D721Med (cell line): ENCODE results near the gene BLOC1S2.

Experiments used
- DNase-seq: peaks from one replicate; pipeline ENCODE4 v3.0.0; 2011; ENCODE audit warnings: low spot score; ENCODE audit not compliant: insufficient read length
- FAIRE-seq: peaks from 2 replicates; lab custom pipeline; 2011; peaks lifted over from hg19 to GRCh38; lab: Jason Lieb, UNC
- TF ChIP-seq, protein P1 (sequence below): IDR thresholded peaks from 2 replicates; pipeline ENCODE4 v1.5.1; 2012; ENCODE audit warnings: mild to moderate bottlenecking, control low read depth; ENCODE audit not compliant: insufficient read depth; ENCODE audit errors: missing control alignments

The BLOC1S2 gene

DNA sequence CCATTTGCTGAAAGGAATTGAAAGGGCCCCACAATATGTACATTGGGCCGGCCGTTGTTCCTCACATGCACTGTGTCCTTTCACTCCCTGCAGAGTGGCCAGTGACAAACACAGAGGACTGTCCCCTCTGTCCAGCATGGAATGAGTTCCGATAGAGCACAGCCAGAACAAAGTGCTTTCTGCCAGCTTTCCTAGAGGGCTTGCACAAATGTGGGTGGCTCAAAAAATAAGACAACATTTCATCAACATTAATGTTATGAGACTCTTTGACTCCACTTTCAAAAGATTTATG is 41.2 kb upstream of the BLOC1S2 start:
- TF ChIP-seq, protein P1, sequence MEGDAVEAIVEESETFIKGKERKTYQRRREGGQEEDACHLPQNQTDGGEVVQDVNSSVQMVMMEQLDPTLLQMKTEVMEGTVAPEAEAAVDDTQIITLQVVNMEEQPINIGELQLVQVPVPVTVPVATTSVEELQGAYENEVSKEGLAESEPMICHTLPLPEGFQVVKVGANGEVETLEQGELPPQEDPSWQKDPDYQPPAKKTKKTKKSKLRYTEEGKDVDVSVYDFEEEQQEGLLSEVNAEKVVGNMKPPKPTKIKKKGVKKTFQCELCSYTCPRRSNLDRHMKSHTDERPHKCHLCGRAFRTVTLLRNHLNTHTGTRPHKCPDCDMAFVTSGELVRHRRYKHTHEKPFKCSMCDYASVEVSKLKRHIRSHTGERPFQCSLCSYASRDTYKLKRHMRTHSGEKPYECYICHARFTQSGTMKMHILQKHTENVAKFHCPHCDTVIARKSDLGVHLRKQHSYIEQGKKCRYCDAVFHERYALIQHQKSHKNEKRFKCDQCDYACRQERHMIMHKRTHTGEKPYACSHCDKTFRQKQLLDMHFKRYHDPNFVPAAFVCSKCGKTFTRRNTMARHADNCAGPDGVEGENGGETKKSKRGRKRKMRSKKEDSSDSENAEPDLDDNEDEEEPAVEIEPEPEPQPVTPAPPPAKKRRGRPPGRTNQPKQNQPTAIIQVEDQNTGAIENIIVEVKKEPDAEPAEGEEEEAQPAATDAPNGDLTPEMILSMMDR, result no peak
- FAIRE-seq (no peak), DNase-seq (no peak)

DNA sequence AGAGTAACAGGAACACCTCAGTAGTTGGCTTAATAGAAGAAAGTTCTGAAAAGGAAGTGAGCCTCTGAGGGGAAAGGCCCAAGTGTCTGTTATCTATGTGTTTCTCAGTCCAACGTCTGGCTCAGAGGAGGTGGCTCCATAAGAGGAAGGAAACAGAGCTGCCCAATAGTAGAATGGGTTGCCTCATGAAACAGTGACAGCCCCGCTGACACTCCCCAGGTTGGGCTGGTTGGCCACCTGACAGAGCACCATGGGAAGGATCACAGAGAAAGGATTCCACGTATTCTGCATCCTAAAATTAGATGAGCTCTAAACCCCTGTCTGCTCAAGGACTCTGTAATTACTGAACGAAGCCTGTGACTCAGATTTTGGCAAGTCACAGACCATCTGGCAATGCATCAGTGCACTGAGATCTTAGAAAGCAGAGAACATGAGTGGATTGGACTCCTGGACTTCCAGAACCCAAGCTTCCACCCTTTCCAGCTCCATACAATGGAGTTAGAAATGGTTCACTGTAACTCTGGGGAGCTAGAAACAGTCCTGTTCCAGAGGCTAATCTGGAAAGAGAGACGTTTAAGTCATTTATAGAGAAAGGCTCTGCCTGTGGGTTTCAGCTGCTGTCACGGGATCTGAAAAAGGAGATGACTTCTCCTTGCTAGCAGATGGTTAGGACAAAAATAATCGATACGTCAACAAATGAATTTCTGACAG is 40.7 kb upstream of the BLOC1S2 start:
- TF ChIP-seq, protein P1, result no peak
- FAIRE-seq (no peak), DNase-seq (no peak)

DNA sequence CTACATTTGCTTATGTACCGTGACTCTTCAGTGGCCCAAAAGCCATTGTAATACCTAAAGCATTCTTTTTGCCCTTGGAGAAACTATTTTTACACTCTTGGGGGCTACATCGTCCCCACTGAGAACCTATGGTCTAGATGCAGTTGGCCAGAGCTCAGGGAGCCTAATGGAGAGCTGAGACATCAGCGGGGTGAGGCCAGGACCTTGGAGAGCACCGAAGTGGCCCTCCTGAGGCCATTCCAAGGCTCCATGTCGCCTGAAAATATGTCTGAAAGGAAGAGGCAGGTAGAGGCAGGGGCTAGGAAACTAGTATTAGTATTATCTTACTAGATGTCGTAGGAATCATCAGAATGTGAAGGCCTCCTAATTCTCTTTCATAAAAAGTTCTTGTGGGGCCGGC is 38.7 kb upstream of the BLOC1S2 start:
- no peak for FAIRE-seq
- no peak for DNase-seq
- TF ChIP-seq, protein P1, result no peak

DNA sequence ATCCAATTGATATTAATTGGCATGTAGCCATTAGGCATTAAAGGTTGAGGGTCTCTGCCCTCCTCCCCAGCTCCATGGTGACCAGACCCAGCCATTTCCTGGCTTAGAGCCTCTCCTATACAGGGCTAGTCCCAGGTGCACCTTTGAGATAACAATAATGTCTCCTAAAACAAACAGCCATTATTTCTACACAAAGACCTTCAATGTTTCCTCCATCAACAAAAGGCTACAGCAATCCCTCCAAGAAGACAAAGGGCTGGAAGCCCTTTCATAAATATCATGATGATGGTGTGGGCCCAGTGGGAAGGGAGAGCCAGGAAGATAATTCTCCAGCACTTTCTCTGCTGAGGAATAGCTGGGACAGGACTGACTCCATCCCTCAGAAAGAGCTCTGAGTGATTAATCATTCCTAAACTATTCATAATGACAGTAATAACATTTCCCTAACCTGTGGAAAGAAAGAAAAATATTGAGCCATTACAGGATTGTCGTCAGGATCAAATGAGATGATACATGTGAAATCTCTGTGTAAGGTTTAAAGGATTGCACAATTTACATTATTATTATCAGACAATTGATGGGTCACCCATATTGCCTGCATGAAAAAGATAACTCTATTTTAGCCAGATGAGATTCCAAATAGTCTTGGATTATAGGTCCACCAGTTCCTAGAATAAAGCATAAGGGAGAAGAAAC is 33.4 kb upstream of the BLOC1S2 start:
- TF ChIP-seq, protein P1, result no peak
- no peak for DNase-seq
- FAIRE-seq, result no peak

DNA sequence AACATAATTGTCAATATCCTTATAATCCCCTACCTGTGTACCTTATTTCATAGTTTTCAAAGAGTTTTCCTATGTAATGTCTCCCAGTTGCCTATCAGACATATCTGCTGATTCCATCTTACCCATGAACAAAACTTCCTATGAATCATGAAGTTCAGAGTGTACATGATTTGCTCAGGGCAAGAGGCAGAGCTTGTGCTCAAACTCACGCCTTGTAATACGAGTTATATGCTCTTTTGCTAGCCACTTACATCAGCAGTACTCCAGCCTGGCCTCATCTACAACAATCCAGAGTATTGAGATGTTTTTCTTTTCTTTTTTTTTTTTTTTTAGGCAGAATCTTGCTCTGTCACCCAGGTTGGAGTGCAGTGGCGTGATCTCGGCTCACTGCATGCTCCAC is 31.7 kb upstream of the BLOC1S2 start:
- TF ChIP-seq, protein P1, result no peak
- FAIRE-seq, result no peak
- no peak for DNase-seq

DNA sequence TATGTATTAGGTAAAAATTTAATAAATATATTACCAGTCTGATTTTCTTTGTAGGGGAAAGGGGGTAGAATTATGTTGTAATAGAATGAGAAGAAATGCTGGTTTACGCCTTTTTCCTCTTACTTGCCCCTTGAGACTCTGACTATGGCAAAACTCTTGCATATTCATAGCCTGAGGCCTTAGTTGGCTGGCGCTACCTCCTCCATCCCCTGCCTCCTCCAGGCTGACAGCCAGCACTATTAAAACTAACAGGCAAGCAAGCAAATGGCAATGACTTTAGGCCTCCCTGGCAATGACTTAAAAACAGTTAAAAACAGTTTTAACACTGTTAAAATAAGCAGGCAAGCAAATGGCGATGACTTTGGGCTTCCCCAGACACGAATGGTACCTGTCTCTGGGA is 29.1 kb upstream of the BLOC1S2 start:
- FAIRE-seq (no peak), DNase-seq (no peak)
- TF ChIP-seq, protein P1, result no peak

DNA sequence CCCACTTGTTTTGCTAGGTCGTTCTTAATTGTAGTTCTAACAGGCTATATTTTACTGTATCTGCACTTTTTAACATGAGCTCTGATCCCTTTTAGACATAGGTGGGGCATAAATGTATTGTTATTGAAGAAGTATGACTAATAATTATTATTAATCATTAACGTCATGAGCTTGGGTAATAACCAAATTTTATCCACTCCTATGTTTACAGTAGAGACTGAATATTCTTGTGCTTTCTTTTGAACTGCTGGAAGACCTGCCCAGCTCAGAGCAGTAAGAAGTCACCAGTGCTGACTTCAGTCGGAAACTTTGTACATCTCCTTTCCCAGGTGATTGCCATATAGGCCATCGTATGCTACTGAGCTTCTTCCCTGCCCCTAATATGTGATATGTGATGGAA is 24.8 kb upstream of the BLOC1S2 start:
- DNase-seq (no peak), FAIRE-seq (no peak)
- TF ChIP-seq, protein P1, result no peak
